GM10266 (cell line): ENCODE measurements around the gene GUCY1B1.

Experiments
- DNase-seq: peaks from one replicate; pipeline ENCODE4 v3.0.0; 2012; ENCODE audit errors: extremely low spot score
- TF ChIP-seq, protein P1 (sequence below): IDR thresholded peaks from 2 replicates; pipeline ENCODE4 v1.5.1; 2012; ENCODE audit warnings: mild to moderate bottlenecking, low read depth; ENCODE audit not compliant: control insufficient read depth, insufficient read depth; ENCODE audit errors: missing control alignments

Gene GUCY1B1

DNA sequence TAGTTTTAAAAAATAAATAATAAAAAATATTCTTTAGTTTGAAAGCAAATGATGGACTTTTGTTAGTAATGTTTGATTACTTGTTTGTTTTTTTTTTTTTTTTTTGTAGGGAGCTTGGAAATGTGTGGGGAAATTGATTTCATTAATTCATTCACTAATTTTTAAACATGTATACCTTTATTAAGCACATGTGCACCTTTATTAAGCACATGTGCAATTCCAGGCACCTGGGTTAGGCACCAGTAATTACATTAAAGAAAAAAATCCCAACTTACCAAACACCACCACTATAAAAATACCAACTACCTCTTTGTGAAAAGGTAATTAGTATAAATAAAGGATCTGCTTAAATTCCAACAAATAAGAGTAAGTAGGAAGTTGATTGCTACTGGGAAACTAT is 9.5 kb downstream of the GUCY1B1 start:
- TF ChIP-seq, protein P1, sequence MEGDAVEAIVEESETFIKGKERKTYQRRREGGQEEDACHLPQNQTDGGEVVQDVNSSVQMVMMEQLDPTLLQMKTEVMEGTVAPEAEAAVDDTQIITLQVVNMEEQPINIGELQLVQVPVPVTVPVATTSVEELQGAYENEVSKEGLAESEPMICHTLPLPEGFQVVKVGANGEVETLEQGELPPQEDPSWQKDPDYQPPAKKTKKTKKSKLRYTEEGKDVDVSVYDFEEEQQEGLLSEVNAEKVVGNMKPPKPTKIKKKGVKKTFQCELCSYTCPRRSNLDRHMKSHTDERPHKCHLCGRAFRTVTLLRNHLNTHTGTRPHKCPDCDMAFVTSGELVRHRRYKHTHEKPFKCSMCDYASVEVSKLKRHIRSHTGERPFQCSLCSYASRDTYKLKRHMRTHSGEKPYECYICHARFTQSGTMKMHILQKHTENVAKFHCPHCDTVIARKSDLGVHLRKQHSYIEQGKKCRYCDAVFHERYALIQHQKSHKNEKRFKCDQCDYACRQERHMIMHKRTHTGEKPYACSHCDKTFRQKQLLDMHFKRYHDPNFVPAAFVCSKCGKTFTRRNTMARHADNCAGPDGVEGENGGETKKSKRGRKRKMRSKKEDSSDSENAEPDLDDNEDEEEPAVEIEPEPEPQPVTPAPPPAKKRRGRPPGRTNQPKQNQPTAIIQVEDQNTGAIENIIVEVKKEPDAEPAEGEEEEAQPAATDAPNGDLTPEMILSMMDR: no peak
- DNase-seq: no peak

DNA sequence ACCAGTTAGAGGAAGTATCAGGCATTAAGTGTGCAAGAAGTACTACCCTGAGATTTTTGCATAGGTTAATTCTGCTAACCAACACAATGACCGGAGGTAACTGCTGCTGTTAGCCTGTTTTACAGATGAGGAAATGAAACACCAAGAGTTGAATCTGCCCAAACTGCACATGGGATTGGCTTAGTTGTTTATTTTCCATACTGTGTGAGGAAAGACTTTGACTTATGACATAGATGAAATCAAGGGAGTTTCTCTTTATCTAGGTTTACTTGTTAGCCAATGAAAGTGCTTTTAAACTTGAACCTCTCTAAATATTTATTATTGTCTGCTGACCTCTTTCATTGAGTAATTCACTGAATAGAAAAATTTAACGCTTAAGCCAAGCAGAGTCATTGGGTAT is 10.3 kb downstream of the GUCY1B1 start:
- DNase-seq: no peak
- TF ChIP-seq, protein P1: no peak

DNA sequence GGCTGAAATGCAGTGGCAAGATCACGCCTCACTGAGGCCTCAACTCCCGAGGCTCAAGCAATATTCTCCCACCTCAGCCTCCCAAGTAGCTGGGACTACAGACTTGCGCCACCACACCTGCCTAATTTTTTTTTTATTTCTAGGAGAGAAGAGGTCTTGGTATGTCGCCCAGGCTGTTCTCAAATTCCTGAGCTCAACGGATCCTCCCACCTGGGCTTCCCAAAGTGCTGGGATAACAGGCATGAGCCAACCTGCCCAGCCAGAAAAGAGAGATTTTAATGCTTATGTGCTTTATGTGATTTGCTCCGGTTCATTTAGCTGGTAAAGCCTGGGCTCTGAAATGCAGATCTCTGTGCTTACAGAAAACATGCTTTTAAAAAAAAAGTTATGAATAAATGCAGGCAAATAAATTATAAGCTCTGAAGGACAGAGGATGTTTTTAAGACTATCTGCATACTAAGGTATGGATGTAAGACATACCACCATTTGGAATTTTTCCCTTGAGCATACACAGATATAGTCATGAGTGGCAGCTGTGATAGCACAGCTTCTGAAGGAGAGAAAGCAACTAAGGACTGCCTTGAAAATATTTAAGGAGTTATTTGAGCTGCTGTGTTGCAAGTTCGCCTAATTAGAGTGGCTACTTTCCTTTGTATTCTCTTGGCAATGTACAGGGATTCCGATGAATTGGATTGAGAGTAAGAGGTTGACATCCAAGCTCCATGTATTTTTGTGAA is 13.8 kb downstream of the GUCY1B1 start:
- no peak for DNase-seq
- TF ChIP-seq, protein P1: no peak

DNA sequence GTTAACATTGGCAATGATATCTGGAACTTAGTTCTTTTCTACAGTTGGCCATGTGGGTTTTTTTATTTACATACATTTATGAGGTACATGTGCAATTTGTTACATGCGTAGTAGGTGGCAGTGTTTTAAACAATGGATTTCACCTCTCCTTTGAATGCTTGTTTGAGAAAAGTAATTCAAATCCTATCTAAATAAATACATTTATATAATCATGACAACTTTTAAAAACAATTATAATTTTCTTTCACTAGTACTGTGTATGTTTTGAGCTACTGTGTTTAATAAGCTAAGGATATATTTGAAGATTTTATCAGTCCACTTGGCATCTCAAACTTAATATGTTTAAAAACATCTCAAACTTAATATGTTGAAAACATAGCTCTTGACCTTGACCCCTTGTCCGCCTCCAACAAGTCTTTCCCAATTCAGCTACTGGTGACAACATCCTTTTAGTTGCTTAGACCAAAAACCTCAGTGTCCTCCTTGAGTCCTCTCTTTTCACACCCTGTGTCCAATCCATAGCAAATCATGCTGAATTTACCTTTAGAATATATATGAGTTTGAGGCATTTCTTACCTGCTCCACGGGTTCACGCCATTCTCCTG is 14.5 kb downstream of the GUCY1B1 start:
- TF ChIP-seq, protein P1: no peak
- no peak for DNase-seq

DNA sequence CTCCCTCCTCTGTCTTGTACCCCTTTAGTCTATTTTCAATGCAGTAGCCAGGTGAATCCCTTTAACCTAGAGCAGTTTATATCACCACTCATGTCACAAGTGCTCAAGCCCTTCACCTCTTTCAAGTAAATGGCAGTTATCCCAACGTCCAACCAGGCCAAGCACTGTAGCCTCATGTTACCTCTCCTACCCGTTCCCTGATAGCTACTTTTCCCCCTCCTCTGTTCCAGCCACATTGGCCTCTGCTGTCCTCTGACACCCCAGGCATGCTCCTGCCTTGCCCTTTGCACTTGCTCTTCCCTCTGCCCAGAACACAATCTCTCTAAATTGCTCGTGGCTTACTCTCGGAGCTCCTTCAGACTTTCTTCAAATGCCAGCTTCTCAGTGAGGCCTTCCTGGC is 15.2 kb downstream of the GUCY1B1 start:
- DNase-seq: no peak
- TF ChIP-seq, protein P1: no peak

DNA sequence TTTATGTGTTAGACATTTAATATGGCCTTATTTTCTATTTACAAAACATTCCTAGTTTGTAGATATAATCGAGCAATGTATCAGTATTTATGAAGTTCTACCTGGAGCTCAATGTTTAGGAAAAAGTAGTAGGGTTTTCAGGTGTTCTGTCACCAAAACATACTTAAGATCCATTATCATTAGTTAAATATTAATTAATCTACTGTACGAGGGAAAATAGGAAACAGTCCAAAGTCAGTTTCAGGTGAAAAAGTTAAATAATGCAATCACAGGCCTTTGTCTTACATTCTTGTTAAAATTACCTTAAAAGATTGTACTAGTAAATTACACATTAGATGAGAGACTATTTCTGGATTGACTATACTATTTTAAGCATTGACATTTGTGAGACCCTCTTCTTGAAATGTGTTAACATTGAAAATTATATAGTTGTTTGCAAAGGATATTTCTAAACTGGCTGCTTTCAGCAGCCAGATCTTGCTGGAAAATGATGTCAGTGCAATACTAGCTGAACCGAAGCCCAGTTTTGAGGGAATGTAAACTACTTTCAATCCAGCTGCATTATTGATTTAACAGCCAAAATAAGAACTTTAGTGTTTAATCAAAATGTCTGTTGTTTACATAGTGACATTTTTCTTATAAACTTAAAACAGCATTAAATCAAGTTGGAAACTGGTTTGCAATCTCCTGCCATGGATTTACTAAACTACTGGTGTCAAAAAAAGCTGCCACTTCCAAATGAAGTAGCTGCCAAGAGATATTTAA is 19.3 kb downstream of the GUCY1B1 start:
- DNase-seq: no peak
- TF ChIP-seq, protein P1: no peak
